ENCODE results near the gene TMEM18. TPM values are rescaled to one million over a fixed set of nuclear protein-coding genes. Genes with fewer than 3 reads are reported as not detected.

The TMEM18 gene
- total RNA-seq: 35.9 to 37.1 TPM (median 36.4 TPM) in 3 replicates

DNA sequence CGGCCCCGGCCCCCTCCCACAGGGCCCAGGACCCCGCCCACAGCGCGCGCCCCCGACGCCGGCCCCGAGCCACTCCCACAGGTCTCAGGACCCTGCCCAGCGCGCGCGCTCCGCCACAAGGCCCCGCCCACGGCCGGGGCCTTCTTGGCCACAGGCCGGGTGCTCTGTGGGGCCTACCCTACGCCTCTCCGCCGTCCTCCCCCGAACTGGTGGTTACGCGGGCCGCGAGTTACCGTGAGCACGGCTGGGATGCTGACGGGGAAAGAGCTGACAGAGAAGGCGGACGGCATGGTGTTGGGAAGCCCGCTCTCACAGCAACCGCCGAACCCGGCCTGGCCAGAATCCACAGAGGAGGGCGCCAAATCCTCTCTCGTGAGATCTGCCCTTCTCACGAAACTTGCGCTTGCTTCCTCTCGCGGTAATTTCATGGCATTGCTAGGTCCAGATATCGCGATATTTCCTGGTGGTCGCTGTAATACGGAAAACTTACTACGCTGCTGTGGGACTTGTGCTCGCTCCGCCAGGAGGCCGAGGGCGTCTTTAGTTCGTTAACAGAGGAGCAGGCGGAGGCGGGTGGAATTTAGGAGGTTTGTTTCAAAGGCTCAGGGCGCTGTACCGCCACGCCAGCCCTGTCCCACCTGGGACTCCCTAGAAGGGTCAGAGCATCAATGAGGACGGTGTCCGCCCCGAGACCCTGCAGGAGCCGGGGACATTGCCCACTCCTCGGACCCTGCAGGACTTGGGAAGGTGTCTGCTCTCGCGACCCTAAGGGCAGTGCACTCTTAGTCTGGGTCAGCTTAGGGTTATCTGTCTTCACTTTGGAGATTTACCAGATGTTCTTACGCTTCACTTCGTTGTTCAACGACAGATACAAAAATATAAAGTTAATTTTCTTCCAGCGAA lies at the start of gene TMEM18:
Gene TMEM18, minus strand, starts transcription at position 351 of the 903 bp plus-strand sequence. Its CDS starts 61 bp downstream, at position 290.
- H3K27ac Mint-ChIP-seq: peak within 1 kb of the TSS; percentile 99
- H3K9me3 Mint-ChIP-seq: no peaks in the 10 kb centered on the region
- TF ChIP-seq, protein P1, sequence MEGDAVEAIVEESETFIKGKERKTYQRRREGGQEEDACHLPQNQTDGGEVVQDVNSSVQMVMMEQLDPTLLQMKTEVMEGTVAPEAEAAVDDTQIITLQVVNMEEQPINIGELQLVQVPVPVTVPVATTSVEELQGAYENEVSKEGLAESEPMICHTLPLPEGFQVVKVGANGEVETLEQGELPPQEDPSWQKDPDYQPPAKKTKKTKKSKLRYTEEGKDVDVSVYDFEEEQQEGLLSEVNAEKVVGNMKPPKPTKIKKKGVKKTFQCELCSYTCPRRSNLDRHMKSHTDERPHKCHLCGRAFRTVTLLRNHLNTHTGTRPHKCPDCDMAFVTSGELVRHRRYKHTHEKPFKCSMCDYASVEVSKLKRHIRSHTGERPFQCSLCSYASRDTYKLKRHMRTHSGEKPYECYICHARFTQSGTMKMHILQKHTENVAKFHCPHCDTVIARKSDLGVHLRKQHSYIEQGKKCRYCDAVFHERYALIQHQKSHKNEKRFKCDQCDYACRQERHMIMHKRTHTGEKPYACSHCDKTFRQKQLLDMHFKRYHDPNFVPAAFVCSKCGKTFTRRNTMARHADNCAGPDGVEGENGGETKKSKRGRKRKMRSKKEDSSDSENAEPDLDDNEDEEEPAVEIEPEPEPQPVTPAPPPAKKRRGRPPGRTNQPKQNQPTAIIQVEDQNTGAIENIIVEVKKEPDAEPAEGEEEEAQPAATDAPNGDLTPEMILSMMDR (IDR thresholded peaks at IDR 0.05; ENCODE audit: unreplicated experiment): no peak
- peaks cover 26% of the 10 kb centered on the region for H3K4me1 Mint-ChIP-seq
- peak within 1 kb of the TSS; percentile 94 for H3K4me3 Mint-ChIP-seq
- no peaks in the 10 kb centered on the region for H3K36me3 Mint-ChIP-seq
- no peaks in the 10 kb centered on the region for H3K27me3 Mint-ChIP-seq (ENCODE audit: low read depth)
- DNase-seq (ENCODE audit: low spot score in 2 of 2, unreplicated experiment in 2 of 2): no peak

DNA sequence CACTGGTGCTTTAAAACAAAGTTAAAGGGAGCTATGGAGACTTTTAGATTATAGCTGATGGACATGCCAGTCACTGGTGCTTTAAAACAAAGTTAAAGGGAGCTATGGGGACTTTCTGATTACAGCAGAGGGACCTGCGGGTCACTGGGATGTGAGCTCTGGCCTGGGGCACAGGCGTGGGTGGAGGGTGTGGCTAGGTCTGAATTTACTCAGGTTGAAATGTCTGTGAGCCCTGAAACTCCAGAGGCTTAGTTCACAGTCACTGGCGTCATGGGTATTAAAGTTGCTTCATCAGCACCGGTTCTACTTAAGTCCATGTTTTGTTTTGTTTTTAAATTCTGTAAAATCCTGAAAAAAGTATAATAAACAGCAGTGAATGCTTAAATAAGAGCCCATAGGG lies 49.0 kb upstream of the TMEM18 start:
- H3K36me3 Mint-ChIP-seq: no peaks in the 10 kb centered on the region
- H3K27ac Mint-ChIP-seq: no peak overlapping the region
- no peaks in the 10 kb centered on the region for H3K9me3 Mint-ChIP-seq
- no peak for DNase-seq (ENCODE audit: low spot score in 2 of 2, unreplicated experiment in 2 of 2)
- no peak overlapping the region for H3K4me3 Mint-ChIP-seq
- H3K27me3 Mint-ChIP-seq (ENCODE audit: low read depth): peaks cover 47% of the 10 kb centered on the region
- peaks cover 4% of the 10 kb centered on the region for H3K4me1 Mint-ChIP-seq
- TF ChIP-seq, protein P1 (IDR thresholded peaks at IDR 0.05; ENCODE audit: unreplicated experiment): no peak

DNA sequence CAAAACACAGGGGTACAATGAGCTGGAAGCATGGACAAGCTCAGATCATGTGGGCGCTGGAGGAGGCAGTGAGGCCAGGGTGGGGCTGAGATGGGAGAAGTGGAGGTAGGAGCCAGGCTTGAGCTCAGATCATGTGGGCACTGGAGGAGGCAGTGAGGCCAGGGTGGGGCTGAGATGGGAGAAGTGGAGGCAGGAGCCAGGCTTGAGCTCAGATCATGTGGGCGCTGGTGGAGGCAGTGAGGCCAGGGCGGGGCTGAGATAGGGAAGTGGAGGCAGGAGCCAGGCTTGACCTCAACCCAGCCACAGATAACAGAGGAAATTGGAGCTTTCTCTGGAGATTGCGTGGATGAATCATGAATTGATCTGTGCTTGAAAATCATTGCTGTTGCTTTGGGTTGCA lies 48.3 kb upstream of the TMEM18 start:
- Mint-ChIP-seq H3K36me3 (no peaks in the 10 kb centered on the region), H3K27ac (no peak overlapping the region), H3K27me3 (ENCODE audit: low read depth) (peaks cover 48% of the 10 kb centered on the region), H3K4me1 (peaks cover 4% of the 10 kb centered on the region), H3K9me3 (no peaks in the 10 kb centered on the region), H3K4me3 (no peak overlapping the region)
- DNase-seq (ENCODE audit: low spot score in 2 of 2, unreplicated experiment in 2 of 2): no peak
- TF ChIP-seq, protein P1 (IDR thresholded peaks at IDR 0.05; ENCODE audit: unreplicated experiment): no peak

DNA sequence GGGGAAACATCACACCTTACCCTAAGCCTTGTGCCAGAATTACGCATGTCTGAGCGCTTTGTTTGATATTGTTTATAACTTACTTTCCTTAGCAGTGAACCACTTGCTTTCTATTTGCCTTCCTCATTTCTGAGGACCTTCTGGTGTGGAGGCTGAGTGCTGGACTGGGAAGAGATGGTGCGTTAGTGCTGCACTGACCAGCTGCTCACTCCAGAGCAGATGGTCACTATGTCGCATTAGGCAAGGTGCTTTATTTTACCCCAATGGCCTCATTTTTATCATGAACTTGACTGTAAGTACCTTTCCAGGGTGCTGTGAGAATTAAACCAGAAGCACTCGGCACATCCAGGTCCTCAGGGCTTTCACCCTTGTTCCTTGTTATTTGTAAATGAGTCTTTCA lies 46.6 kb upstream of the TMEM18 start:
- TF ChIP-seq, protein P1 (IDR thresholded peaks at IDR 0.05; ENCODE audit: unreplicated experiment): no peak
- no peaks in the 10 kb centered on the region for H3K9me3 Mint-ChIP-seq

DNA sequence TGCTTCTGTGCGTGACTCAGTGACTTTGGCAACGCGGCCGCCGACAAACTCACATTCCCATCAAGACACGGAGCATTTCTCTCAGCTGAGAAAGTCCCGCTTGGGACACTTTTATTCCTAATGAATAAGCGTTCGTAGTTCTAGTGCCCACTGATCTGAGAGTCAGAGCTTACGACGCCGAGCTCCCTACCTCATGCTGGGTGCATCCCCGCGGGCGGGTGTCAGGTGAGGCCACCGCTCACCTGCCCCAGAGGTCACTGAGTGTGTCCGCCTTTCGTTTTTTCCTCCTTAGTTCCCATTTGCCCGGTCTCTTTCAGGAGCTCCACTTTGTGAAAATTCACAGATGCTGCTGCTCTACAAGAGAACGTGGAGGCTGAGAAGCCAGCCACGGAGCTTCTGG lies 43.6 kb upstream of the TMEM18 start:
- no peak overlapping the region for H3K27ac Mint-ChIP-seq
- no peak overlapping the region for H3K4me3 Mint-ChIP-seq
- H3K27me3 Mint-ChIP-seq (ENCODE audit: low read depth): peaks cover 51% of the 10 kb centered on the region
- TF ChIP-seq, protein P1 (IDR thresholded peaks at IDR 0.05; ENCODE audit: unreplicated experiment): no peak
- H3K4me1 Mint-ChIP-seq: peaks cover 4% of the 10 kb centered on the region
- H3K36me3 Mint-ChIP-seq: no peaks in the 10 kb centered on the region
- H3K9me3 Mint-ChIP-seq: no peaks in the 10 kb centered on the region
- DNase-seq (ENCODE audit: low spot score in 2 of 2, unreplicated experiment in 2 of 2): no peak

More for the DNA sequence above, 46.6 kb upstream of the TMEM18 start:
- H3K27ac Mint-ChIP-seq: no peak overlapping the region
- no peak overlapping the region for H3K4me3 Mint-ChIP-seq
- H3K27me3 Mint-ChIP-seq (ENCODE audit: low read depth): peaks cover 51% of the 10 kb centered on the region
- H3K4me1 Mint-ChIP-seq: peaks cover 4% of the 10 kb centered on the region
- no peaks in the 10 kb centered on the region for H3K36me3 Mint-ChIP-seq
- no peak for DNase-seq (ENCODE audit: low spot score in 2 of 2, unreplicated experiment in 2 of 2)
